Stomach (tissue), 4 donors: ENCODE results near the gene ANXA2.

Experiments
- CTCF ChIP-seq, 7 experiments: fragments of 450-650 bp in 4 of 7; fragments of 200-600 bp in 3 of 7; sonication (generic) in 3 of 7; IDR thresholded peaks; one replicate each; pipeline ENCODE4 v1.5.1; 2016 to 2019; ENCODE audit warnings: antibody characterized with exemption in 7 of 7, control low read depth in 2 of 7, mild to moderate bottlenecking in 1 of 7
- EP300 ChIP-seq: sonication (generic); formaldehyde crosslinking; IDR thresholded peaks from one replicate; pipeline ENCODE4 v1.6.1; 2017; ENCODE audit warnings: antibody characterized with exemption

- no peak for TF ChIP-seq EP300
- TF ChIP-seq CTCF (IDR thresholded peaks at IDR 0.05): no peak
These were observed 58.5 kb downstream of the ANXA2 start for GRCh38 chr15:60339236-60339635.
